Measurements from ENCODE around the gene TK2. TPM values are rescaled to one million over a fixed set of nuclear protein-coding genes. Genes with fewer than 3 reads are reported as not detected.

The TK2 gene
- total and polyA plus RNA-seq, 2 experiments from 2014 or later: 1.8 to 4.2 TPM

DNA sequence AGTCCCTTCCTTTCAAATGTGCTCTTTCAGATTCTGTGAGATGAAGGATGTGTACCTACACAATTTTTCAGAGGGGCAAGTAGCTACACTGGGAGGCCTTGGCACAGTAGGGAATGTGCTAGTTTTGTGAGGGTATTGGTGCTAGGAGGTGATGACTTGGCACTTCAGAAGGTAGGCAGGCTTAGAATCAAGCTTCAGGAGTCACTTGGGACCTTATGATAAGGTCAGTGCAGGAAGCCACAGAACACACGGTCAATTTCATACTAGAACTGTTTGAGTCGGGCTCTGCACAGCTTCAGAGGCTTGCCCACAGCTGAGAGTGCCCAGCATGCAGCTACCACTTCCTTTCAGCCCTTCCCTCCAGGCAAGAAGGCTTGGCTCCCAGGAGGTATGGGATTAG is 22.4 kb upstream of the TK2 start:
- no peaks in the 10 kb centered on the region for H3K36me3 ChIP-seq (ENCODE audit: insufficient read depth)
- no peaks in the 10 kb centered on the region for H3K9me2 ChIP-seq (ENCODE audit: insufficient read depth)
- no peaks in the 10 kb centered on the region for H3F3A ChIP-seq (replicated peaks; ENCODE audit: low read depth)
- no peaks in the 10 kb centered on the region for H3K4me1 Mint-ChIP-seq
- DNase-seq (ENCODE audit: low spot score) (no peak), ATAC-seq (no peak)
- peaks cover 5% of the 10 kb centered on the region for H3K27me3 Mint-ChIP-seq (ENCODE audit: insufficient read depth, low read depth, poor library complexity)
- H3K27ac Mint-ChIP-seq: no peak overlapping the region
- no peak overlapping the region for H3K4me3 Mint-ChIP-seq
- H2AFZ ChIP-seq: no peak overlapping the region
- H3K79me2 ChIP-seq (replicated peaks; ENCODE audit: insufficient read depth): no peaks in the 10 kb centered on the region
- H3K4me3 ChIP-seq: no peak overlapping the region
- H4K20me1 ChIP-seq (replicated peaks; ENCODE audit: insufficient read depth): no peaks in the 10 kb centered on the region
- H3K27me3 ChIP-seq (ENCODE audit: insufficient read depth): peaks cover 12% of the 10 kb centered on the region
- H3K4me2 ChIP-seq: no peak overlapping the region
- H3K9me3 Mint-ChIP-seq: no peaks in the 10 kb centered on the region
- no peak overlapping the region for H3K27ac ChIP-seq (ENCODE audit: low read depth)
- no peaks in the 10 kb centered on the region for H3K4me1 ChIP-seq (ENCODE audit: insufficient read depth)
- TF ChIP-seq EZH2 (IDR thresholded peaks at IDR 0.05; ENCODE audit: low read depth, unreplicated experiment): no peak
- no peak for TF ChIP-seq POLR2AphosphoS5 (IDR thresholded peaks at IDR 0.05; ENCODE audit: low read depth)
- no peak for TF ChIP-seq ZNF331 (CRISPR knock-in tag; IDR thresholded peaks at IDR 0.05; ENCODE audit: low read depth)
- TF ChIP-seq STAT1 (IDR thresholded peaks at IDR 0.05; ENCODE audit: unreplicated experiment): no peak
- TF ChIP-seq ETS1 (IDR thresholded peaks at IDR 0.05): no peak
- TF ChIP-seq ZNF114 (CRISPR knock-in tag; IDR thresholded peaks at IDR 0.05): no peak
- TF ChIP-seq, protein P1, sequence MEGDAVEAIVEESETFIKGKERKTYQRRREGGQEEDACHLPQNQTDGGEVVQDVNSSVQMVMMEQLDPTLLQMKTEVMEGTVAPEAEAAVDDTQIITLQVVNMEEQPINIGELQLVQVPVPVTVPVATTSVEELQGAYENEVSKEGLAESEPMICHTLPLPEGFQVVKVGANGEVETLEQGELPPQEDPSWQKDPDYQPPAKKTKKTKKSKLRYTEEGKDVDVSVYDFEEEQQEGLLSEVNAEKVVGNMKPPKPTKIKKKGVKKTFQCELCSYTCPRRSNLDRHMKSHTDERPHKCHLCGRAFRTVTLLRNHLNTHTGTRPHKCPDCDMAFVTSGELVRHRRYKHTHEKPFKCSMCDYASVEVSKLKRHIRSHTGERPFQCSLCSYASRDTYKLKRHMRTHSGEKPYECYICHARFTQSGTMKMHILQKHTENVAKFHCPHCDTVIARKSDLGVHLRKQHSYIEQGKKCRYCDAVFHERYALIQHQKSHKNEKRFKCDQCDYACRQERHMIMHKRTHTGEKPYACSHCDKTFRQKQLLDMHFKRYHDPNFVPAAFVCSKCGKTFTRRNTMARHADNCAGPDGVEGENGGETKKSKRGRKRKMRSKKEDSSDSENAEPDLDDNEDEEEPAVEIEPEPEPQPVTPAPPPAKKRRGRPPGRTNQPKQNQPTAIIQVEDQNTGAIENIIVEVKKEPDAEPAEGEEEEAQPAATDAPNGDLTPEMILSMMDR (conservative IDR thresholded peaks at IDR 0.05; ENCODE audit: low read depth in 2 of 2): no peak
- TF ChIP-seq, protein P2, sequence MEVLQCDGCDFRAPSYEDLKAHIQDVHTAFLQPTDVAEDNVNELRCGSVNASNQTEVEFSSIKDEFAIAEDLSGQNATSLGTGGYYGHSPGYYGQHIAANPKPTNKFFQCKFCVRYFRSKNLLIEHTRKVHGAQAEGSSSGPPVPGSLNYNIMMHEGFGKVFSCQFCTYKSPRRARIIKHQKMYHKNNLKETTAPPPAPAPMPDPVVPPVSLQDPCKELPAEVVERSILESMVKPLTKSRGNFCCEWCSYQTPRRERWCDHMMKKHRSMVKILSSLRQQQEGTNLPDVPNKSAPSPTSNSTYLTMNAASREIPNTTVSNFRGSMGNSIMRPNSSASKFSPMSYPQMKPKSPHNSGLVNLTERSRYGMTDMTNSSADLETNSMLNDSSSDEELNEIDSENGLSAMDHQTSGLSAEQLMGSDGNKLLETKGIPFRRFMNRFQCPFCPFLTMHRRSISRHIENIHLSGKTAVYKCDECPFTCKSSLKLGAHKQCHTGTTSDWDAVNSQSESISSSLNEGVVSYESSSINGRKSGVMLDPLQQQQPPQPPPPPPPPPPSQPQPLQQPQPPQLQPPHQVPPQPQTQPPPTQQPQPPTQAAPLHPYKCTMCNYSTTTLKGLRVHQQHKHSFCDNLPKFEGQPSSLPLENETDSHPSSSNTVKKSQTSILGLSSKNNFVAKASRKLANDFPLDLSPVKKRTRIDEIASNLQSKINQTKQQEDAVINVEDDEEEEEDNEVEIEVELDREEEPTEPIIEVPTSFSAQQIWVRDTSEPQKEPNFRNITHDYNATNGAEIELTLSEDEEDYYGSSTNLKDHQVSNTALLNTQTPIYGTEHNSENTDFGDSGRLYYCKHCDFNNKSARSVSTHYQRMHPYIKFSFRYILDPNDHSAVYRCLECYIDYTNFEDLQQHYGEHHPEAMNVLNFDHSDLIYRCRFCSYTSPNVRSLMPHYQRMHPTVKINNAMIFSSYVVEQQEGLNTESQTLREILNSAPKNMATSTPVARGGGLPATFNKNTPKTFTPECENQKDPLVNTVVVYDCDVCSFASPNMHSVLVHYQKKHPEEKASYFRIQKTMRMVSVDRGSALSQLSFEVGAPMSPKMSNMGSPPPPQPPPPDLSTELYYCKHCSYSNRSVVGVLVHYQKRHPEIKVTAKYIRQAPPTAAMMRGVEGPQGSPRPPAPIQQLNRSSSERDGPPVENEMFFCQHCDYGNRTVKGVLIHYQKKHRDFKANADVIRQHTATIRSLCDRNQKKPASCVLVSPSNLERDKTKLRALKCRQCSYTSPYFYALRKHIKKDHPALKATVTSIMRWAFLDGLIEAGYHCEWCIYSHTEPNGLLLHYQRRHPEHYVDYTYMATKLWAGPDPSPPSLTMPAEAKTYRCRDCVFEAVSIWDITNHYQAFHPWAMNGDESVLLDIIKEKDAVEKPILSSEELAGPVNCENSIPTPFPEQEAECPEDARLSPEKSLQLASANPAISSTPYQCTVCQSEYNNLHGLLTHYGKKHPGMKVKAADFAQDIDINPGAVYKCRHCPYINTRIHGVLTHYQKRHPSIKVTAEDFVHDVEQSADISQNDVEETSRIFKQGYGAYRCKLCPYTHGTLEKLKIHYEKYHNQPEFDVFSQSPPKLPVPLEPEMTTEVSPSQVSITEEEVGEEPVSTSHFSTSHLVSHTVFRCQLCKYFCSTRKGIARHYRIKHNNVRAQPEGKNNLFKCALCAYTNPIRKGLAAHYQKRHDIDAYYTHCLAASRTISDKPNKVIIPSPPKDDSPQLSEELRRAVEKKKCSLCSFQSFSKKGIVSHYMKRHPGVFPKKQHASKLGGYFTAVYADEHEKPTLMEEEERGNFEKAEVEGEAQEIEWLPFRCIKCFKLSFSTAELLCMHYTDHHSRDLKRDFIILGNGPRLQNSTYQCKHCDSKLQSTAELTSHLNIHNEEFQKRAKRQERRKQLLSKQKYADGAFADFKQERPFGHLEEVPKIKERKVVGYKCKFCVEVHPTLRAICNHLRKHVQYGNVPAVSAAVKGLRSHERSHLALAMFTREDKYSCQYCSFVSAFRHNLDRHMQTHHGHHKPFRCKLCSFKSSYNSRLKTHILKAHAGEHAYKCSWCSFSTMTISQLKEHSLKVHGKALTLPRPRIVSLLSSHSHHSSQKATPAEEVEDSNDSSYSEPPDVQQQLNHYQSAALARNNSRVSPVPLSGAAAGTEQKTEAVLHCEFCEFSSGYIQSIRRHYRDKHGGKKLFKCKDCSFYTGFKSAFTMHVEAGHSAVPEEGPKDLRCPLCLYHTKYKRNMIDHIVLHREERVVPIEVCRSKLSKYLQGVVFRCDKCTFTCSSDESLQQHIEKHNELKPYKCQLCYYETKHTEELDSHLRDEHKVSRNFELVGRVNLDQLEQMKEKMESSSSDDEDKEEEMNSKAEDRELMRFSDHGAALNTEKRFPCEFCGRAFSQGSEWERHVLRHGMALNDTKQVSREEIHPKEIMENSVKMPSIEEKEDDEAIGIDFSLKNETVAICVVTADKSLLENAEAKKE (CRISPR knock-in tag; IDR thresholded peaks at IDR 0.05): no peak
- peaks cover 1% of the 10 kb centered on the region; the same call in 1 of the 3 replicates for H3K36me3 Mint-ChIP-seq (ENCODE audit: low read depth)

Measured in GM23338 (cell line).